ENCODE results near the gene REL. TPM values are rescaled to one million over a fixed set of nuclear protein-coding genes. Genes with fewer than 3 reads are reported as not detected.

REL gene
- total RNA-seq, 2 donors from 2014 or later, result 10.2 to 30.0 TPM

DNA sequence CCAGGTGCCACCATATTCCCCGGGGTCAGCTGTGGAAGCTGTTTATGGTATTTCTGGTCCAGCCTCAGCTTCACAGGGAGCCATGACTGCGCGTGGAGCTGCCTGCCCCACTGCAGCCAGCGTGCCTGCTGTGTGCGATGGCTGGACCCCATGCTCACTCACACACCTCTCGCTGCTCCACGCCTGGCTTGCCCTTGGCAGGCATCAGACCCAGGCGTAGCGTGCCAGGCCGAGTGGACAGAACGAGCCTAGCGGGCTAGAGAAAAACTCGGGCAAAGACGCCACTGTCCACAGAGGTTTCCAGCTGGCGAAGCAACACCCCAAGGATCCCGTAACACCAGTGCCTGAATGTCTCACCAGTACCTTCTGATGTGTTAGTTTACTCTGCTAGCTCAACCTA lies 93.3 kb downstream of the REL start:
- WGBS, result 95% methylated on average over 16 of the region's 16 CpGs
- no peaks in the 10 kb centered on the region for H3K27me3 ChIP-seq (replicated peaks; ENCODE audit: insufficient read depth)
- TF ChIP-seq POLR2AphosphoS5 (IDR thresholded peaks at IDR 0.05) (no peak), POLR2A (IDR thresholded peaks at IDR 0.05) (no peak)
- TF ChIP-seq, protein P1, sequence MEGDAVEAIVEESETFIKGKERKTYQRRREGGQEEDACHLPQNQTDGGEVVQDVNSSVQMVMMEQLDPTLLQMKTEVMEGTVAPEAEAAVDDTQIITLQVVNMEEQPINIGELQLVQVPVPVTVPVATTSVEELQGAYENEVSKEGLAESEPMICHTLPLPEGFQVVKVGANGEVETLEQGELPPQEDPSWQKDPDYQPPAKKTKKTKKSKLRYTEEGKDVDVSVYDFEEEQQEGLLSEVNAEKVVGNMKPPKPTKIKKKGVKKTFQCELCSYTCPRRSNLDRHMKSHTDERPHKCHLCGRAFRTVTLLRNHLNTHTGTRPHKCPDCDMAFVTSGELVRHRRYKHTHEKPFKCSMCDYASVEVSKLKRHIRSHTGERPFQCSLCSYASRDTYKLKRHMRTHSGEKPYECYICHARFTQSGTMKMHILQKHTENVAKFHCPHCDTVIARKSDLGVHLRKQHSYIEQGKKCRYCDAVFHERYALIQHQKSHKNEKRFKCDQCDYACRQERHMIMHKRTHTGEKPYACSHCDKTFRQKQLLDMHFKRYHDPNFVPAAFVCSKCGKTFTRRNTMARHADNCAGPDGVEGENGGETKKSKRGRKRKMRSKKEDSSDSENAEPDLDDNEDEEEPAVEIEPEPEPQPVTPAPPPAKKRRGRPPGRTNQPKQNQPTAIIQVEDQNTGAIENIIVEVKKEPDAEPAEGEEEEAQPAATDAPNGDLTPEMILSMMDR (IDR thresholded peaks at IDR 0.05), result no peak

More for the DNA sequence above, 93.3 kb downstream of the REL start:
- Histone ChIP-seq H3K4me1 (replicated peaks) (no peaks in the 10 kb centered on the region), H3K4me3 (no peak overlapping the region), H3K36me3 (no peaks in the 10 kb centered on the region), H3K9me3 (no peaks in the 10 kb centered on the region), H3K27ac (no peak overlapping the region)
- intact Hi-C loops (cut with DNase I), result no loop called here
- no peak for DNase-seq (ENCODE audit: low spot score)

Small RNA genes lying within 50 kb of the gene (small RNA-seq; reads per million reads assigned to genes)
- gene RN7SL632P, result 0 reads per million in 2 donors
- gene RNU4-51P, result 0 reads per million in 2 donors

Other genes with a start within 250 kb of the REL start
- gene PAPOLG, start 125.3 kb upstream of the REL start, total RNA-seq, result 10 to 100 TPM; 12.7 to 18.9 TPM
- gene PEX13, start 136.1 kb downstream of the REL start, total RNA-seq, result 10 to 100 TPM; 31.7 to 63.8 TPM
- 10 to 100 TPM in 1 of 2 donors, 1 to 10 TPM in 1; 5.6 to 10.1 TPM for gene PUS10, start 136.7 kb downstream of the REL start, total RNA-seq
- gene SANBR, start 184.3 kb downstream of the REL start, total RNA-seq, result 1 to 10 TPM; 4.8 to 7.7 TPM

All from prostate gland (tissue), 2 donors.